Kidney (tissue), 14 donors: ENCODE measurements around the gene PRRX1. TPM values are rescaled to one million over a fixed set of nuclear protein-coding genes. Genes with fewer than 3 reads are reported as not detected.

Source experiments
- DNase-seq, 5 donors: peaks; one replicate each; pipeline ENCODE4 v3.0.0-alpha.2; 2013 to 2020
- FAIRE-seq: peaks from 2 replicates; lab custom pipeline; 2012; peaks lifted over from hg19 to GRCh38; lab: Jason Lieb, UNC
- H3K27ac ChIP-seq, 2 donors: one replicate each; pipeline ENCODE4 v1.7.0; 2013; ENCODE audit warnings: low read depth in 2 of 2, low read length in 2 of 2, inconsistent platforms in 1 of 2
- H3K27me3 ChIP-seq: one replicate; pipeline ENCODE4 v1.7.1; 2013; ENCODE audit warnings: low read length, inconsistent platforms; ENCODE audit not compliant: control insufficient read depth, insufficient read depth
- H3K36me3 ChIP-seq, 3 donors: one replicate each; pipeline versions ENCODE4 v1.7.0 to v1.7.1; 2013; ENCODE audit warnings: low read length in 3 of 3, control low read depth in 1 of 3, inconsistent platforms in 1 of 3; ENCODE audit not compliant: insufficient read depth in 3 of 3, control insufficient read depth in 2 of 3
- H3K4me1 ChIP-seq, 3 donors: one replicate each; pipeline versions ENCODE4 v1.7.0 to v1.7.1; 2013; ENCODE audit warnings: low read length in 3 of 3, inconsistent platforms in 1 of 3, low read depth in 1 of 3; ENCODE audit not compliant: control insufficient read depth in 2 of 3, insufficient read depth in 2 of 3
- H3K4me3 ChIP-seq, 3 donors: one replicate each; pipeline versions ENCODE4 v1.7.0 to v1.8.1; 2013; ENCODE audit warnings: low read length in 3 of 3, control low read depth in 1 of 3, inconsistent platforms in 1 of 3
- H3K9ac ChIP-seq, 3 donors: one replicate each; pipeline versions ENCODE4 v1.7.0 to v1.7.1; 2013; ENCODE audit warnings: low read length in 3 of 3, control low read depth in 1 of 3, inconsistent platforms in 1 of 3
- H3K9me3 ChIP-seq, 3 donors: one replicate each; pipeline versions ENCODE4 v1.7.0 to v1.7.1; 2013; ENCODE audit warnings: low read length in 3 of 3, control low read depth in 1 of 3, inconsistent platforms in 1 of 3; ENCODE audit not compliant: control insufficient read depth in 2 of 3, insufficient read depth in 1 of 3
- intact Hi-C: fragments of 100-400 bp; cut with DNase I; formaldehyde crosslinking; loops from one replicate; pipeline ENCODE4 v1.11.1; 2022
- polyA plus RNA-seq: library from polyadenylated mRNA; stranded (reverse); fragments of 350-450 nt; fragmentation: Illumina TruSeq; extraction: RNeasy Lipid Tissue Mini Kit (QIAGEN cat#74804); gene quantifications from one replicate; pipeline ENCODE4 v1.2.3, GENCODE V29; 2014; ENCODE audit warnings: low read depth, low replicate concordance; ENCODE audit not compliant: insufficient read depth
- total RNA-seq: library from RNA; stranded (reverse); fragmentation: NEBNext Ultra II Directional; extraction: Animal tissue kit (Norgen Biotek cat#: 25700); gene quantifications from one replicate; pipeline ENCODE4 v1.2.1, GENCODE V29; 2021
- TF ChIP-seq, protein P1 (sequence below): IDR thresholded peaks from 3 replicates; pipeline ENCODE4 v1.5.1; 2012; ENCODE audit warnings: mild to moderate bottlenecking, moderate library complexity, borderline replicate concordance; ENCODE audit not compliant: insufficient read depth; ENCODE audit errors: extremely low read depth
- donor health status: control.
- donor health status: control.
- donor health status: control.
- donor health status: control.
- donor health status: control.
- donor health status: DM: yes; HTN: yes; CAD: no.
- donor health status: Normal renal cell carcinoma (clear cell type).

Gene PRRX1
- total and polyA plus RNA-seq, 2 donors from 2014 or later: 0.67 to 8.1 TPM

DNA sequence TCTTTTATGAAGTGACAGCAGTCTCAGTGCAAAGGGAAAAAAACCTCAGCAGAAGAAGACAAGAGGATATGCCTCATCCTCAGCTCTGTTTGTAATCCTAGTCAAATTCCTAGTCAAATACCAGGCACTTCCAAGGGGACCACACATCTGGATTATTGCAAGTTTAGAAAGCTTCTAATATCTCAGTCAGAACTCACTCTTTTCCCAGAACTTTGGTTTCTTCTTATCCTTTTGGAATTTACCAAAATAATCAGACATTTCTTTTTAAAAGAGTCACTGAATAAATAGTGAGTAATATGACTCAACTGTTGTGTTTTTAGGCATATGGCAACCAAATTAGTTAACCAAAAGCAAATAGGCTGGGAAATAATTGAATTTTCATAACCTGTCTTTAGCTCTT is 47.8 kb downstream of the PRRX1 start:
- Histone ChIP-seq H3K27ac (no peak overlapping the region), H3K9me3 (no peaks in the 10 kb centered on the region), H3K36me3 (no peaks in the 10 kb centered on the region), H3K4me3 (no peak overlapping the region), H3K4me1 (no peaks in the 10 kb centered on the region), H3K9ac (no peak overlapping the region), H3K27me3 (no peaks in the 10 kb centered on the region)
- intact Hi-C loops: no loop called here
- TF ChIP-seq, protein P1, sequence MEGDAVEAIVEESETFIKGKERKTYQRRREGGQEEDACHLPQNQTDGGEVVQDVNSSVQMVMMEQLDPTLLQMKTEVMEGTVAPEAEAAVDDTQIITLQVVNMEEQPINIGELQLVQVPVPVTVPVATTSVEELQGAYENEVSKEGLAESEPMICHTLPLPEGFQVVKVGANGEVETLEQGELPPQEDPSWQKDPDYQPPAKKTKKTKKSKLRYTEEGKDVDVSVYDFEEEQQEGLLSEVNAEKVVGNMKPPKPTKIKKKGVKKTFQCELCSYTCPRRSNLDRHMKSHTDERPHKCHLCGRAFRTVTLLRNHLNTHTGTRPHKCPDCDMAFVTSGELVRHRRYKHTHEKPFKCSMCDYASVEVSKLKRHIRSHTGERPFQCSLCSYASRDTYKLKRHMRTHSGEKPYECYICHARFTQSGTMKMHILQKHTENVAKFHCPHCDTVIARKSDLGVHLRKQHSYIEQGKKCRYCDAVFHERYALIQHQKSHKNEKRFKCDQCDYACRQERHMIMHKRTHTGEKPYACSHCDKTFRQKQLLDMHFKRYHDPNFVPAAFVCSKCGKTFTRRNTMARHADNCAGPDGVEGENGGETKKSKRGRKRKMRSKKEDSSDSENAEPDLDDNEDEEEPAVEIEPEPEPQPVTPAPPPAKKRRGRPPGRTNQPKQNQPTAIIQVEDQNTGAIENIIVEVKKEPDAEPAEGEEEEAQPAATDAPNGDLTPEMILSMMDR: no peak
- FAIRE-seq (no peak), DNase-seq (no peak)

DNA sequence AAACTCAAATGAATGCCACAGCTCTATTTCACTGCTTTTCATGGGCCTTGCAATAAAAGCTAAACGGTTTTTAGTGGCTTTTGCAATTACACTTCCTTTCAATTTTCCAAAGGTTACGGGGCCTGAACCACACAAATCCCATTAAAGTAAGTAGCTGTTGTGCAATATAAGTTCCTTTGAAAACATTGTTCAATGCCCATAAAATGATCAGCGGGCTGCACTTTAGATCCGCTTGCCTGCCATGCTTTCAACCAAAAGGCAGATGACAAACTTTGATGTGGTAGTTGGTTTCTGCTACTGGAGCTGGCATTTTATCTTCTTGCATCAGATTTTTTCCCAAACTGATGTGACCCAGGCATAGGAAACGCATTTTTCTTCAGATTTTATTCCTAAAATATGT is 50.2 kb downstream of the PRRX1 start:
- Histone ChIP-seq H3K4me1 (no peaks in the 10 kb centered on the region), H3K9me3 (no peaks in the 10 kb centered on the region), H3K27ac (no peak overlapping the region), H3K27me3 (no peaks in the 10 kb centered on the region), H3K36me3 (no peaks in the 10 kb centered on the region), H3K4me3 (no peak overlapping the region), H3K9ac (no peak overlapping the region)
- TF ChIP-seq, protein P1: no peak
- intact Hi-C loops: no loop called here
- DNase-seq (no peak), FAIRE-seq (no peak)

DNA sequence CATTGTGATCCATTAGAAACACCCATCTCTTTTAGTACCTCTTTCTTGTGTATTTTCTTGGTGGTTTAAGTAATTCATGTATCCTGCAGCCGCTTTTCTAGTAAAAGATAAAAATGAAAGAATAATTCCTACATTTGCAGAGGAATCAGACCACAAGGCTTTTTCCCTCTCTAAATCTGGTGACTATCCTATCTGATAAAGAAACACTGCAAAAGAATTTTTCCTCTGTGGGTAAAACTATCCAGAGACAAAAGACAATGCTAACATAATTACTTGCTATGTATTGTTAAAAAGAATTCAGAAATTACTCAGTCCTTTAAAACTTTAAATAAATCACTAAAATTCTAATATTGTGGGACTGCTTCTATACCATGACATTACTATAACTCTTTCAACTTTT is 51.0 kb downstream of the PRRX1 start:
- Histone ChIP-seq H3K36me3 (no peaks in the 10 kb centered on the region), H3K27ac (no peak overlapping the region), H3K9ac (no peak overlapping the region), H3K4me1 (no peaks in the 10 kb centered on the region), H3K9me3 (no peaks in the 10 kb centered on the region), H3K27me3 (no peaks in the 10 kb centered on the region), H3K4me3 (no peak overlapping the region)
- intact Hi-C loops: no loop called here
- DNase-seq: no peak
- FAIRE-seq: no peak
- TF ChIP-seq, protein P1: no peak

DNA sequence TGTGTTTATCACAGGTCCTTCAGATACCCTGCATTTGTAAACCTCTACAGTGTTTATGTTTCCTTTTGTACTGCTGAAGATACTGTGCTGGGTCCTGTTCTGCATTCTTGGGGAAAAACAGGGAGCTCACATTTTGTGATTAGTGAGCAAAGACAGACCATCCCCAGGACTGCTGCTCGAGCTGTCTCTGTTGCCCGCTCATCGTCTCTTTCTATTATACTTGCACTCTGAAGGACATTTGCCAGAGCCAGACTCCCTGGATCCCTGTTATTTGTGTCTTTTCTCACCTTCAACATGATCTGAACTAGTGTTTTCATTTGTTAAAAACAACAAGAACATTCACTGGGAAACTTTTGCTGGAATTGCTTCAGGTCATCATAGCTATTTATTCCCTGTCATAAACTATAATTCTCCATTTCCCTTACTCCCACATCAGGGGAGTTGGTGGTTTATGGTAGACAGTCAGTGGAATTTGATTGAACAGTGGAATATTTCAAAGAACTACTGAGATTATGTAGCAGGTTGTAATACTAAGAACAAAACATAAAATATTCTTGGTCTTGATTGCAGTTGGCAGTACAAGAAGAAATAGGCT is 53.0 kb downstream of the PRRX1 start:
- intact Hi-C loops: no loop called here
- H3K27ac ChIP-seq: no peak overlapping the region
- FAIRE-seq (no peak), DNase-seq (no peak)
- no peak overlapping the region for H3K4me3 ChIP-seq
- TF ChIP-seq, protein P1: no peak
- no peaks in the 10 kb centered on the region for H3K27me3 ChIP-seq
- no peaks in the 10 kb centered on the region for H3K9me3 ChIP-seq
- no peaks in the 10 kb centered on the region for H3K36me3 ChIP-seq
- H3K9ac ChIP-seq: no peak overlapping the region
- H3K4me1 ChIP-seq: no peaks in the 10 kb centered on the region
